CD4-positive, alpha-beta T cell treated with Interleukin-17A for 4 hours (primary cell): ENCODE data around the gene RGS3.

Experiments used
- DNase-seq: peaks from one replicate; pipeline ENCODE4 v3.0.0-alpha.2; 2020; ENCODE audit warnings: mixed read lengths

The RGS3 gene

GRCh38 chr9:113645227-113645977 lies 181.9 kb downstream of the RGS3 start:
- no peak for DNase-seq

GRCh38 chr9:113645978-113646253 lies 182.4 kb downstream of the RGS3 start:
- no peak for DNase-seq

GRCh38 chr9:113646491-113646890 lies 183.0 kb downstream of the RGS3 start:
- no peak for DNase-seq
